Measurements from ENCODE around the gene INPP5K.

The INPP5K gene

DNA sequence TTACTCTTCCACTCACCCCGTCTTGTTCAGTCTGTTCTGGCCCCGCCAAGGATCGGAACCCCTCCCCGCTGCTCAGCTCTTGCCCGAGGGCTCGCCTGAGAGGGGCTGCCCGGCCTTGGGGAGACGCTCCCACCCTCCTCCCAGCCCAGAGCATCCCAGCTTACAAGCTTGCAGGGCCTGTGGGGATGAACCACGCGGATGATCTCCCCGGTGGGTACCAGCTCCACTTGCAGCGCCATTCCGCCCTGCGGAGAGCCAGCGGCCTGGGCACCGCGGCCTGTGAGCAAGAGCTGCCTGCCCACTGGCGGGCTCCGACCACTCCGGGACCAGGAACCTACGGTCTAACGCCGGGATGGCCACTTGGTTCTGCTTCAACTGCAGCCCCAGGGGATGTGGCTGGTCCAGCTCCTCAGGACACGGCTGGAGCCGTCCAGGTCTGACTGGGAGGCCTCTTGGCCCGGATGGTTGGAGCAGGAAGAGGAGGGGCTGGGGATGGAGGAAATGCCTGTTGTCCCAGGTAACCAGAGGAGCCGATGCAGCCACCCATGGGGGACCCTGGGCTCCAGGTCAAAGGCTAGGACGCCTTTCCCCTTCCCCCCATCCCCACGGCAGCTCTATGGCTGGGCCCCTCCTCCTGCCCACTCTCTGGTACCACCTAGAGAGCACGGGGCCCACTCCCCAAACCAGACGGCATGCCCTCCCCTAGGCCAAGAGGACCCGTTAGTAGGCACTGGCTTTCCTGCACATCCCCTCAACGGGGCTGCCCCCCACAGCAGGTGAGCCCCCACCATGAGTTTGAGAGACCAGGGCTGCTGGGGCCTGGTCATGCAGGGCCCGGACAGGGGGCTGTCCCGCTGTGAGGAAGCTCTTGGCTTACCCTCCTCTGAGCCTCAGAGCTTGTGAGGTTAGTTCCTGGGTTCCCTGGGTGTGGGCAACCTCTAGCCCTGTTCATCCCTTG, 23.9 kb downstream of the INPP5K start, which contains the start of gene MYO1C:
TSS of gene MYO1C (minus strand) at position 438 of the 958 bp plus-strand sequence. CDS start at position 239, 199 bp downstream.
- DNase-seq (ENCODE audit: extremely low read depth, low read depth) = no peak
- TF ChIP-seq, protein P1, sequence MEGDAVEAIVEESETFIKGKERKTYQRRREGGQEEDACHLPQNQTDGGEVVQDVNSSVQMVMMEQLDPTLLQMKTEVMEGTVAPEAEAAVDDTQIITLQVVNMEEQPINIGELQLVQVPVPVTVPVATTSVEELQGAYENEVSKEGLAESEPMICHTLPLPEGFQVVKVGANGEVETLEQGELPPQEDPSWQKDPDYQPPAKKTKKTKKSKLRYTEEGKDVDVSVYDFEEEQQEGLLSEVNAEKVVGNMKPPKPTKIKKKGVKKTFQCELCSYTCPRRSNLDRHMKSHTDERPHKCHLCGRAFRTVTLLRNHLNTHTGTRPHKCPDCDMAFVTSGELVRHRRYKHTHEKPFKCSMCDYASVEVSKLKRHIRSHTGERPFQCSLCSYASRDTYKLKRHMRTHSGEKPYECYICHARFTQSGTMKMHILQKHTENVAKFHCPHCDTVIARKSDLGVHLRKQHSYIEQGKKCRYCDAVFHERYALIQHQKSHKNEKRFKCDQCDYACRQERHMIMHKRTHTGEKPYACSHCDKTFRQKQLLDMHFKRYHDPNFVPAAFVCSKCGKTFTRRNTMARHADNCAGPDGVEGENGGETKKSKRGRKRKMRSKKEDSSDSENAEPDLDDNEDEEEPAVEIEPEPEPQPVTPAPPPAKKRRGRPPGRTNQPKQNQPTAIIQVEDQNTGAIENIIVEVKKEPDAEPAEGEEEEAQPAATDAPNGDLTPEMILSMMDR (IDR thresholded peaks at IDR 0.05; ENCODE audit: low read depth, low read length) = no peak

DNA sequence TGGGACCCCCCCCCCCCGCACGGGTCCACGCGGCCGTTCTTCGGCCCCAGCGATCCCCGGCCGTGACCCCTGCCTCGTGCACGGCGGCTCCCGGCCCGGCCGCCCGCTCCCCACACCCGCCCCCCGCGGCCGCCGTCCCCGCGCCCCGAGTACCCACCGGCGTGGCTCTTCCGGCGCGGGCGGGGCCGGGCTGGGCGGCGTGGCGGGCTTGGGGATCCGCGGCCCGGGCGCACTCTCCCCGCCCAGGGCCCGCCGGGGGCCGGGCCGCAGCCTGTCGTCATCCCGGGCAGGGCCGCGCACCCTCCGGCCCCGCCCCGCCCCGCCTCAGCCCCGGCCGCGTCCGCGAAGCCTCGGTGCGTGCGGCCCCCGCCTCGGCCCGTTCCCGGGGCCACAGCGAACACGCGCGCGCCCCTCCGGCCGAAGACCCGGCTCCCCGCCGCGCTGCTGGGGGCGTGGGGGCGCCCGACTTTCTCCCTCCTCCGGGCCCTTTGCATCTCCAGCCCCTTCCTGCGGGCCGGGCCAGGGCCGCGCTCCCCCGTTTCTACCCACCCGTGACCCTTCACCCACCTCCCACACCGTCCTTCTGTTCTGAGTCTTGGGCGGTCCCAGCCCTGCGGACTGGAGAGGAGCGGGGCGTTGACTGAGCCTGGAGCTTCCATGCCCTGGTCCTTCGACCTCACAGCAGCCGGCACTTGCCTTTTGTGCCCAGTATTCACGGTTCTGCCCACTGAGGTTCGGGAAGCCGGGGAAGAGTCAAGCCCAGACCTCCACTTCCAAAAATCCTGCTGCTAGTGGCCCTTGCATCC, 24.8 kb downstream of the INPP5K start:
- TF ChIP-seq, protein P1 (IDR thresholded peaks at IDR 0.05; ENCODE audit: low read depth, low read length) = no peak
- no peak for DNase-seq (ENCODE audit: extremely low read depth, low read depth)

DNA sequence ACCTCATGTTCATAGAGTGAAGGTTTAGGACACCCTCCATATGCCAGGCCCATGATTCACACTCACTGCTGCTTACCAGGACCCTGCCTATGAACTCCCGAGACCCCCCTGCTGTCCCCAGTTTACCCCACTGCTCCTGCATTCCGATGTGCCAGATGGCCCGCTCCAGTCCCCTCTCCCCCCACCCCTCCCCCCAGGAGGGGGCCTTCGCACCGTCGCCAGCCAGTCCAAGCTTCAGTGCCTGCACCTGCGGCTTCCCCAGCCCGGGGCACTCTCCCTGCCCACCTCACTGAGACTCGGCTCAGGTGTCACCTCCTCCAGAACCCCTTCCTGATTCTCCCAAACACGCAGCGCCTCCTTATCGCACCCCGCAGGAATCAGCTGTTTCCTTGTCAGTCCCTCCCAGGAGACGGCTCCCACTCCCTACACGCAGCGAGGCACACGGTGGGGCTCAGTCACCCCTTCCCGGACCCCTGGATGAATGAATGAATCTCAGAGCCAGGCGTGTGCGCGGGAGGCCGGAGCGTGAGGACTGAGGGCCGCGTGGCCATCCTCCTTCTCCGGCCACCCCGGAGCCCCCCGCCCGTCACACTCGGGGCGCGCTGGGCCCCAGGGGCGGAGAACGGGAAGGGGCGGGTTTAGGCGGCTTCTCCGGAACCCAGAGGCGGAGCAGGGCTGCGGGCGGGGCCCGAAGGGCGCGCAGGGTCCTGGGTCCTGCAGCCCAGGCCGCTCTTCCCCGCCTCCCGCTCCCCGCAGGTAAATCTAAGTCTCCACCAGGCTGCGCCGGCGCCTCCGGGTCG, 25.6 kb downstream of the INPP5K start:
- no peak for DNase-seq (ENCODE audit: extremely low read depth, low read depth)
- TF ChIP-seq, protein P1 (IDR thresholded peaks at IDR 0.05; ENCODE audit: low read depth, low read length) = no peak

DNA sequence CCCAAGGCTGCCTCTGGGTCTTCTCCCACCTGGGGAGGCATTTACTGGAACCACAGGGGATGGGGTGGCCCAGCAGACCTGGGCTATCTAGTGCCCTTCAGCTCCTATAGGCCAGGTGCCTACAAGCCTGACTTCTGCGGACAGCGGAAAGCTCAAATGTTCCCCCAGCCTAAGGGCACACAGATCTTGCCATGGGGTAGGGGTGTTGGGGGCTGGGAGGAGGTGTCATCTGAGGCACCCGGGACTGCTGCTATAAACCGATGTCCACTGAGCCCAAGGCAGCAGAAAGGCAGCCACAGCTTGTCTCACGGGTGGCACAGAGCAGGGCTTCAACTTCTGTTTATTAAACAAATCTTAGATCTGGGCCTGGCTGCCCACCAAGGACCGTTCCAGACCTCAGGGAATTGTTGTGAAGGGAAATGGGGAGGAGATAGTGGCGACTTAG, 27.6 kb downstream of the INPP5K start:
- DNase-seq (ENCODE audit: extremely low read depth, low read depth) = no peak
- TF ChIP-seq, protein P1 (IDR thresholded peaks at IDR 0.05; ENCODE audit: low read depth, low read length) = no peak

DNA sequence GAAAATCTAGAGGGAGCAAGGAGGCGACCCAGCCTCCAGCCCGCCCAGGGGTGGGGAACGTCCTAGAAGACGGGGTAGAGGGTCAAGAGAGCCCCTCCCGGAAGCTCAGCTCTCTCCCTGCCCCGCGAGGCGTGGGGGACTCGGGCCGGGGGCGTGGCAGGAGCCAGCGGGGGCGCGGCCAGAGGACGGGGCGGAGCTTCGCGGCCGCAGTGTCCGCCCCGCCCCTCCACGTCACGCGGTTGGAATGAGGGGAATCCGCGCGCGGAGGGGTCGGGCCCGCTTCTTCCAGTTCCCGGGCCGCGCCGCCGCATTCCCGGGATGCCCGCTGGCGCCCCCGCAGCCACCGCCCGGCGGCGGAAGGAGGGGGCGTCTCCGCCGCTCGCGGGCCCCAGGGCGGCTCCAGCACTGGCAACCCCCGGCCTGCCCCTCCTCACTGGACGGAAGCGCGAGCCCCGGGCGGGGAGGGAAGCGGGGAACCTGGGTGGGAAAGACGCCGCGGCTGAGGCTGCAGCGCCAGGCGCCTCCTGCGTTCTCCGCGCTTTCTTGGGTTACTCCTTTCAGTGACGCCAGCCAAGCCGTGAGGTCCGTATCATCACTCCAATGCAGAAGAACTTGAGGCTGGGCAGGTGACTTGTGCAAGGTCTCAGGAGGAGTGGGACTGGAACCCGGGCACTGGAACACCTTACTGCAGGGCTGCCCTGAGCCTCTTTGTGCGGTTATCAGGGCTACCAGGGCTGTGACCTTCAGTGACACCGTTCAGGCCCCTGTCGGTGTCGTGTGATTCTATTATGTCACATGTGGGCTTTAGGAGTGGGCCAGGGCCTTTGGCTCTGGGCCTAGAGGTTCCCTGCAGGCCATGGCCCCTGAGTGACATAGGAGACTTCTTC, 28.2 kb downstream of the INPP5K start:
- peak; percentile 73 for DNase-seq (ENCODE audit: extremely low read depth, low read depth)
- TF ChIP-seq, protein P1 (IDR thresholded peaks at IDR 0.05; ENCODE audit: low read depth, low read length) = no peak
